ENCODE measurements around the gene PLPPR5.
"Not testable (repeated sequence)": the region's sequence is repeated elsewhere in the genome, so short reads cannot be mapped to it uniquely, and the experiment has no call there.

The PLPPR5 gene

DNA sequence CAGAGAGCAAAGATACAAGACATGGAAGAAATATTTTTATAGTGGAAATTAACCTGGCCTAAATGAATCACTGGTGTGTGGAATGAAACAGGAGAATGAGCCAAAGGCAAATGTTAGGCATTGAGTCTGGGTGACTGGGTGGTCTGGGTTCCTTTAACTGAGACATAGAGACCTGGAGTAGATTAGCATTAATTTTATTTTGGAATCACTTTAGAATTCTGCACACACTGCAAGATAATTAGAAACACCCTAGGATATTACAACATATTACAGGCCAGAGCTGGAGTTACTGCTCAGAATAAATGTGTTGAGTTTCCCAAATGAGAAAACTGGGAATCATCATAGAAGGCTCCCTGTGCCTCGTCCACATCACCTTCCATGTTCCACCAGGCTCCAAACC, 85.5 kb downstream of the PLPPR5 start:
- DNase-seq (ENCODE audit: low spot score), result no peak

GRCh38 chr1:98914547-98914946, 90.1 kb downstream of the PLPPR5 start:
- DNase-seq (ENCODE audit: low spot score), result no peak

- no peak for DNase-seq (ENCODE audit: low spot score)
Observed at GRCh38 chr1:98910827-98911226, 93.8 kb downstream of the PLPPR5 start.

DNA sequence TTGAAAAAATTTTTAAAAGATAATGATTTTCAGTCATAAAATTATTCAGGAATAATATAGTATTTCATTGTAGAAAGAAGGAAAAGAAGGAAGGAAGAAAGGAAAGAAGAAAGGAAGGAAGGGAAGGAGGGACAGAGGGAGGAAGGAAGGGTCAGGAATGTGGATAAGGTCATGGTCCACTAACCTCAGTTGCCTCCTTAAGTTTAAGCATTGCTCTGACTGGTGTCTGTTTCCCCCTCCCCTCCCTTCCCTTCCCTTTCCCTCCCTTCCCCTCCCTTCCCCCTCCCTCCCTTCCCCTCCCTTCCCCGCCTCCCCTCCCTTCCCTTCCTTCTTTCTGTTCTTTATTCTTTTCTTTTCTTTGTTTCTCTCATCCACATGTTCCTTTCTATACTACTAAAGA, 95.7 kb downstream of the PLPPR5 start:
- DNase-seq (ENCODE audit: low spot score), result no peak

GRCh38 chr1:98906809-98907208, 97.9 kb downstream of the PLPPR5 start:
- DNase-seq (ENCODE audit: low spot score), result no peak

GRCh38 chr1:98906361-98906760, 98.3 kb downstream of the PLPPR5 start:
- DNase-seq (ENCODE audit: low spot score), result no peak

DNA sequence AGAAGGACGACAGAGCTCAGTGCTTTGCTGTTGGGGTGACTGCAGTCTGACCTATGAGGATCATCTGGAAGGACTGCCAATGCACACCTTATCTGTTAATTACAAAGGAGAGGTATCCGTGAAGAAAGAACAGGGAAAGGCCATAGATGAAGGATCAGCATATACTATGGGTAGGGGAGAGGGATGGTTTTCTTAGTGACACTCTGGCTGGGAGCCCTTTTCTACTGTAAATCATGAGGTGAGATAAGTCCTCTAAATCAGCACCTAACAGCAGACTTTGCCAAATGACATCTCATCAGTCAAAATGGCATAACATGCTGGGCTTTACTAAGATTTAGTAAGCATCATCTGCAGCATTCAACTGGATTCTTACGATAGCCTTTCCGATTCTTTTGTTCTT, 100.0 kb downstream of the PLPPR5 start:
- no peak for DNase-seq (ENCODE audit: low spot score)

DNA sequence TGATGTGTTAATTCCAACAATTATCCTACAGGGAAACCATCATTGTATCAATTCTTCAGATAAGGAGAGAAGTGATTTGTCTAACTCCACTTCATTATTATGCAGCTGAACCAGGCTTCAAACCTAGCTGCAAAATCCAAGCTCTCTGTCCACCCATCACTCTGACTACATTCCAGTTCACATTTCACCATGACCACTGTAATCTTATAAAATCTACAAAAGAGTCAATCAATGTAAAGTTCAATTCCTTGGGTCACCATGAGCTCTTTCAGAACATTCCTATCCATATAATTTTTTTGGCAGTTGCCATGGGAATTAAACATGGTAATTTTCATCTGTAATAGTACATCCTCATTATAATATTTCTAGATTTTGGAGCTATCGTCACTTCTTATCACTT, 100.9 kb downstream of the PLPPR5 start:
- DNase-seq (ENCODE audit: low spot score), result no peak

DNA sequence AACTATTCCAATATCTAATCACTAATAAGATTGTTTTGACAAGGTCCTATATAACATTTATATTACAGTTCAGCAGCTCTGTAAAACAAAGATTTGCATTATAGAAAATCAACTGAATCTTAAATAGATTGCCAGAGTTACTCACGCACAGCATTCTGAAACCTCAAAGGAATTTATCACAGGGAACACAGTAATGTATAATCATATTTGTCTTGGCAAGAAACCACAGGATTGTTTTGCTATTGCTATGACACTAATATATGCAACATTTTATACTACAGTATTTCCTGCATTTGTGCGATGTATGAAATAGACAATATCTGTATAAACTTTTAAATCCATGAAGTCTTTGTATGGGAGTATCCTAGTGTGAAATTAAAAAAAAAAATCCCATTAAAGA, 101.4 kb downstream of the PLPPR5 start:
- DNase-seq (ENCODE audit: low spot score), result no peak

- DNase-seq (ENCODE audit: low spot score), result no peak
Observed at GRCh38 chr1:98898940-98899339, 105.7 kb downstream of the PLPPR5 start.

GRCh38 chr1:98897479-98897878, 107.2 kb downstream of the PLPPR5 start:
- no peak for DNase-seq (ENCODE audit: low spot score)

DNA sequence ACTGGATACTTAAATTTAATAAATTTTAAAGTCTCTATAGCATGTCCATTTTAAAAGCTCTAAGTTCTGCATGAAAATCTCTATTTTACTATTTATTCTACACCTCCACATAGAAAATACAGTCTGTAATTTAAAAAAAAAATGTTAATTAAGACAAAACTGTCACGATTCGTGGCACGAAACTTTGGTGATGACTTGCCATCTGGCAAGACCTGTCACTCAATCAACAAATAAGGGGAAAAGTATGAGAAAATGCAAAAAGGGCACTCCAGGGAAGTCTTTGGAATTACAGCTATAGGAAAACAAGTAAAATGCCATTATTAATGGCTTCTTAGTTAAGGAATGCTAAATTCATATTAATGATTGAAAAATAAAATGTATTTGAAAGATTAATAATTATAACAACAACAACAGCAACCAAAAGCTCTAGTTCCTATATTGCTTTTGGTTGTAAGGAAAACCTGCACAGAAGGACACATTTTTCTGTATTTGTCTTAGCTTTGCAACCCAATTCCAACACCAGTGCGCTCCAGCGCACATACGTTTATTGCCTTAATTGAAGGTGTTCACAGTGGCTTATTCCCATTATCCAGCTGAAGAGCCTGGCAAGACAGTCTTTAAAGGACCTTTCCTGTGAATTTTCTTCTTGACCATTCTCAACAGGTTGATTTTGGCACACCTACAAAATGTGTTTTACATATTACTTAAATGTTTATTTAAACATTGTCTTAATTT, 107.8 kb downstream of the PLPPR5 start:
- DNase-seq (ENCODE audit: low spot score), result no peak

DNA sequence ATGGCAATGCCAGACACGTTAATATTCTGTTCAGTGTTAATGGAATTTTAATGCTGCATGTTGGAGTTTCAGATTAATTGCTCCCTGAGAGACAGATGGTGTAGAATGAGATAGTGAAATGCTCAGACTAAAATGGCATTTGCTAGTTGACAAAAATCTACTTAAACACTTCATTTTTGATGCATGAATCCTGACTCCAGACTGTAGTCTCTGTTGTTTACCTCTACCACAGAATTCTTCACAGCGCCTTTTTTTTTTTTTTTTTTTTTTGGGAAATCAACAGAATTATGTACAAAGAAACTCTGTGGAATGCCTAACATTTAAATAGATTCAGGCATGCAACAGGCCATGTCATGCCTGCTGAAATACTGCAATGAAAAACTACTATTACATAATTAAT, 111.3 kb downstream of the PLPPR5 start:
- no peak for DNase-seq (ENCODE audit: low spot score)

DNA sequence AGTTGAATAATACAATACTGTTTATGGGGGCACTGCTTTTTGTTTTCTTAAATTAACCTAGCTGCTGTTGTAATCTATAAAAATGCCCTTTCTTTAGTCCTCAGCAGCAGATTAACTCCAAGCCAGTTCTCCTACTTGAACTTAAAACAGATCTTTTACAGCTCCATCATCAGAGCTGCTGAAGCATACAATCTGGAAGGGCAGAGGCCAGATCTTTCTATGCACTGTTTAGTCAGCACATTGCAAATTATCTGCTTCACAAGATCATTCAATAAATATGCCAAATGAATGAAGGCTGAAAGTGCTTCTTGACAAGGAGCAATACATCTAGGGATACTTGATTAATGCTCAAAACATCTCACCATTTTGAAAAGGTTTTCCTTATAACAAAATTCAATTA, 115.8 kb downstream of the PLPPR5 start:
- DNase-seq (ENCODE audit: low spot score), result no peak

DNA sequence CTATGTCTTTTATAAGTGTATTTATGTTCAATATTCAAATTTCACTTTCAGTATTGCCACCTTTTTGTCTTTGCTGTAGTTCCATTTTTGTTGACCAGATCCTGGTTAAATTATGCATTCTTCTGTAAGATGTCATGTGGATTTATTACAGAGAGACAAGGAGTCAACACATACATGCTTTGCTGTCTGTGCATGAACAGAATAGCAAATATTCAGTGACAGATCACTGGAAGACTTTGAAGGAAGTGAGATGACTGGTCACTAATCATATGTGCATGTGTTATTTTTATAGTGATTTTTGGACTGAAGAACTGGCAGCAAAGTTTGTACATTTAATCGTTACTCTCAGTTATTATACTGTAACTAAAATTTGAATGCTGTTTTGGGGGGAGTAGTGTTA, 117.2 kb downstream of the PLPPR5 start:
- no peak for DNase-seq (ENCODE audit: low spot score)

DNA sequence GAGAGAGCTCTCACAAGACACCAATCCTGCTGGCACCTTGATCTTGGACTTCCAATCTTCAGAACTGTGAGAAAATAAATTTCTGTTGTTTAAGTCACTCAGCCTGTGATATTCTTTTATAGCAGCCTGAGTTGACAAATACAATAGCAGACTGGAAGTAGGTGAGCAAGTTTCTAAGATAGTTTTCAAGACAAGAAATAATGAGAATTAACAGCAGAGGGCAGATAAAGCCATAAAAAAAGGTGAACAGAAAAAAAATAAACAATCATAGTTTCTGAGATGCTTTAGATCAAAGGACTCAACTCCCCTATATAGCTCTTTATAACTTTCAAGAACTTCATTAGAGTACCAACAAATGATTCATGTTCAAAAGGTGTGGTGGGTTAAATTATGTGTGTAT, 119.8 kb downstream of the PLPPR5 start:
- no peak for DNase-seq (ENCODE audit: low spot score)

DNA sequence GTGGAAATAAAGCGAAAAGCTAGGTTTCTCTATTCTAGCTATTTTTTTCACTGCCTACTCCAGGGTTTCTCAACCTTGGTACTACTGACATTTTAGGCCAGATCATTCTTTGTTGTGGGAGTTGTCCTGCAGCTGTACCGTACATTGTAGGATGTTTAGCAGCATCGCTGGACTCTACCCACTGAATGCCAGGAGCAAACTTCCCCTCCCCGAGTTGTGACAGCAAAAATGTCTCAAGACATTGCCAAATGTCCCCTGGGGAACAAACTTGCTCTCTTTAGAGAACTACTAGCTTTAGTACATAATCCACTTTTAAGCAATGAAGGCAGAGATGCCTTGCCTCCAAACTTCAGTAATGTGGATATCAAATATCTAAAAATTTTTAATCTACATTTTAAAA, 122.8 kb downstream of the PLPPR5 start:
- DNase-seq (ENCODE audit: low spot score), result no peak

GRCh38 chr1:98881234-98881633, 123.4 kb downstream of the PLPPR5 start:
- not testable (repeated sequence) for DNase-seq (ENCODE audit: low spot score)

DNA sequence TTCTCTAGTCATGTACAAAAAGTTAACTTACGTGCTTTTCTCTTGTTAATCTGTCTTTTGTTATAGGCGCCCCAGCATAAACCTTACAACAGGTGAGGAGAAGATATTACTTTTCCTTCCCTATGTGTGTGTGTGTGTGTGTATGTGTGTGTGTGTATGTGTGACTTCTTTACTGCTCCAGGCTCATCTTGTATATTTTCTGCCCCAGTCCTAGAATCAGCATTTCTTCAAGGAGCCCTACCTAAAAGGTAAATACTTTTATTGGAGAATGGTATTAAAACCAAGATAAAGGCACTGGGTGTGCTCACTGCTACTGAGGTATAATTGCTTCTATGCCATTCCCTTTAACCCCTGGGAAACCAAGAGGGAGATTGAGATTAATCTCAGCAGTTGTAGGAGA, 129.8 kb downstream of the PLPPR5 start:
- no peak for DNase-seq (ENCODE audit: low spot score)

DNA sequence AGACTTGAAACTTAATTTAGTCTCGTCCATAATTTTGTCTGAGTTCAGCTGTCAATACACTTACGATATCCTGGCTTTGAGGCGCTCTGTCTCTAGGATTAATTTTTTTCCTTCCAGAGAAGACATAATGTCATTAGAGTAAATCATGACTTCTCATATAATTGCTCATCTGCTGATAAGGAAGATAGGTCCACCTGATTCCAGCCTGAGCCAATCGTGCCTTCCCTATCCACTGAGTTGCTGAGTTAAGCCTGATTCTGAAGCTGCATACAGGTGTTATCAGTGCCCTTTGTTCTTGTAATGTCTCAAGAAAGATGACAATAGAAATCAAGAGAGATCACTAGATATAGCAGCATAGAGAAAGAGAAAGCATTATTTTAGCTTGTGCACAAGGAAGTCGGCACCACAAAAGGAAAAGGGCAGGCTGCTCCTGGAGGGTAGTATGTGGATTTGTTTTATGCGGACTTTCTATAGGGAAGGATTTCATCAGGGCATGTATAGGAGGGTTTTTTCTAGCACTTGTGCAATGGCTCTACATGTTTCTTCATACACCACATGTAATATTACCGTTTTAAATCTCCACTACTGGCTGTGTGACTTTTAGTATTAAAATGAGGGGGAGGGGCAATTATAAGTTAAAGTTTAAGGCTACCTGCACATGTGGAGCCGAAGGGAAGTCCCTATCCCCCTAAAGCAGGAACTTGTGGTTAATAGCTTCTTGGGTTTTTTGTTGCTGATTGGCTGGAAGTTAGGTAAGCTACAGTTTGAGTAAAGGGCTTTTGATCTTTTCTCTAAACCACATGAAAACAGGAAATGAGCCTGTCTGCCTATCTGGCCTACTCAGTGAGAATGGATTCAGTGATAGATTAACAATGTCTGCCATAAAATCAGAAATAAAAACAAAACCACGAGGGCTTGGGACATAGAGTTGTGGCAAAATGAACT, 133.4 kb downstream of the PLPPR5 start:
- peak; percentile 75 for DNase-seq (ENCODE audit: low spot score)

- no peak for DNase-seq (ENCODE audit: low spot score)
Observed at GRCh38 chr1:98865796-98866195, 138.9 kb downstream of the PLPPR5 start.

DNA sequence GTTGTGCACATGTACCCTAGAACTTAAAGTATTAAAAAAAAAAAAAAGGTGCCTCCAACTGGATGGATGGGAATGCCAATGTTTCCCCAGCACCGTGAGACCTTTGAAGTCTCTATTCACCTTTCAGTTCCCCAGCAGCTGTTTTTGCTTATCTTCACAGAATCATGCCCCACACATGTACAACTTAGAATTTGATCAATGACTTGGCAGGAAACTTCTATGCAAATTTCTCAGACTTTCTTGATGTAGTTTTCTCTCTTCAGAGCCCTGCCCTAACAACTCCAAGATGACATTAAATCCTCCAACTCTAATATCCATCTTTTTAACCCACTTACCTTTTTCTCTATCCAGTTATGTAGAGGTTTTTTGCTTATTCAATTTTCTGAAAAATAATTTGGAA, 144.3 kb downstream of the PLPPR5 start:
- DNase-seq (ENCODE audit: low spot score), result no peak

DNA sequence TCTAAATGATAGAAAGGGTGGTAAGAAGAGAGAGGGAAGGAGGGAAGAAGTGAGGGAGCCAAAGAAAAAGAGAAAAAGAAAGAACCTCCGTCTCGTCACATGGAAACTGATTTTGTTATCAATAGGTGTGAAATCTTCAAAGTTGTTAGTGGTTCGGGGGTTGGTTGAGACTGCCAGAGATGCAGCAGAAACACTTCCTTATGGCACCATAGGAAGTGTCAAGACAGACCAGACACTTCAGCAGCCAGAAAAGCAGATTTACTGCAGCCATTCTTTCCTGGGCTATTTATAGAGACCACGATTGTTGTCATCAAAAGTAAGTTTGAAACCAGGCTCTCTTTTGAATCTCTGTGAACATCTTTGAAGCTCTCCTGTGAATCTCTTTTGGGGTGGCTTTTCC, 150.5 kb downstream of the PLPPR5 start:
- no peak for DNase-seq (ENCODE audit: low spot score)
